Daoy (cell line): ENCODE measurements around the gene GRIK4. TPM values are rescaled to one million over a fixed set of nuclear protein-coding genes. Genes with fewer than 3 reads are reported as not detected.
A peak's percentile ranks its signal among the peaks of the same experiment; 100 is the strongest.

ENCODE experiments used
- DNase-seq: peaks from one replicate; pipeline ENCODE4 v3.0.0-alpha.2; 2015; ENCODE audit warnings: low read depth
- total RNA-seq: library from RNA; depleted of rRNA; stranded (reverse); fragments of >200 nt; shearing (Covaris generic); gene quantifications from 2 replicates; pipeline ENCODE4 v1.2.3, GENCODE V29; 2014

The GRIK4 gene
- total RNA-seq, 1 experiment from 2014 or later, result 0.11 TPM

- no peak for DNase-seq
Observed at GRCh38 chr11:120940160-120940848, 428.8 kb downstream of the GRIK4 start.

- no peak for DNase-seq
Observed at GRCh38 chr11:120941000-120941399, 429.5 kb downstream of the GRIK4 start.

DNA sequence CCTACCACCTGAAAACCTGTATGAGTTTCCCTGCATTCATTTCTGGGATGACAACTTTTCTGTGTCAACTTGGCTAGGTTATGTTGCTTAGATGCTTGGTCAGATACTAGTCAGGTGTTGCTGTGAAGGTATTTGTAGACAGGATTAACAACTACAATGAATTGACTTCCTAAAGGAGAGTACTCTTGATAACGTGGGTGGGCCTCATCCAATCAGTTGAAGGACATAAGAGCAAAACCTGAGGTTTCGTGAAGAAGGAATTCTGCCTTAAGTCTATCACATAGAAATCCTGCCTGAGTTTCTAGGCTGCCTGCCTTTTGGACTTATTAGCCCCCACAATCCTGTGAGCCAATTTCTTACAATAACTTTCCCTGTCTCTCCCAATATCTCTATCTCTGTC lies 431.2 kb downstream of the GRIK4 start:
- DNase-seq, result no peak

- no peak for DNase-seq
Observed at GRCh38 chr11:120945042-120945441, 433.5 kb downstream of the GRIK4 start.

GRCh38 chr11:120950880-120951279 lies 439.3 kb downstream of the GRIK4 start:
- DNase-seq, result no peak

DNA sequence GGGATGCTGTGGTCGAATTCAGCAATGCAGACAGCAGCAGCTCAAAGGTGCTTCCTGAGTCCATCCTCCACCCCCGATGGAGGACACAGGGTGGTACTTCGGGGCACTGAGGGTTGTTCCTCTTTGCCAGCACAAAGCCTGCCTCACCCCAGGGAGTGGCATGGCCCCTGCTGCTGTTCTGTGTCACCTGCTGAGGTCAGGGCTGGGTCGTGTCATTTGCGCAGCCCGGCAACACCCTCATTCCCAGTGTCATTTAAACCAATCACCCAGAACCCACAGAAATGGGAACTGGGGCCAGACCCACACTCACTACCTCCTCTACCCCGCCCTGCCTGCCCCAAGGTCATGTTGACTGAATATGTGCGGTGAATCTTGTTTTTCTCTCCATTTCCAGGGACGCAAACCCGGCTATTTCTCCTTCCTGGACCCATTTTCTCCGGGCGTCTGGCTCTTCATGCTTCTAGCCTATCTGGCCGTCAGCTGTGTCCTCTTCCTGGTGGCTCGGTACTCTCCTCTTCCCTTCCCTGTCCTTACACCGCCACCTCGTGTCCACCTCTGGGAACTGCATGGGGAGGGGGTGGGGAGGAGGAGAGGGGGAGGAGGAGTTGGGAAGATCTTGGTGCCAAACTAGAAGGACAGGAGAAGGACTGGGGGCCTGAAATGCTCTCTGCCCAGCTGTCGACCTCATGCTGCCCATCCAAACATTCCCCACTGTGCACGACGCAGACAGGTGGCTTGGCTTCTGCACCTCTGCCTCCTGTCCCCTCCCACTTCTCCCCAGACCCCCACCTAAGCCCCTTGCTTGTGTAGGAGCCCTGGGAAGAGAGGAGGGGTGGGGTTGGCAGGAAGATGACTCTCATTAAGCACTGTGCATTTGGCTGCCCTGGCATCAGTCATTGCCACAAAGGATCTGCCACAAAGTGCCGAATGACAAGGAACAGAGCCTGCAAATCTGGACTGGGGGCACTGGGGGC lies 441.2 kb downstream of the GRIK4 start:
- DNase-seq, result peak; percentile 84

DNA sequence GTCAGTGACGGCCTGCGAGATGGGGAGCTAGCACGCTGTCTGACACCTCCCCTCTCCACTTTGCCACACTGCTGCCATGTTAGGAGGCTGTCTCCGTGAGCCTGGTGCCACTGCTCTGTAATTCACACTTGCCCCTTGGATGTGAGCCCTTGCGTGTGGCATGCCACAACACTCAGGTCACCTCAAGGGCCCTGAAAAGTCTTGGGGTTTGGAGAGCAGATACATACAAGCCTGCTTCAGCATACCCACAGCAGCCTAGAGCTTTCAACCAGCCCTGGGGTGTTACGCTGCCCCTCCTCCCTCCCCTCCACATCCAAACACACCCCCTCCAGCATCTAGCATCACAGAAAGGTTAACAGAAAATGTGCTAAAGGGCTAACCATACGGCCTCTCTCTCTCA lies 442.8 kb downstream of the GRIK4 start:
- no peak for DNase-seq

- DNase-seq, result no peak
Observed at GRCh38 chr11:120956710-120957495, 445.4 kb downstream of the GRIK4 start.

- DNase-seq, result no peak
Observed at GRCh38 chr11:120958185-120958584, 446.6 kb downstream of the GRIK4 start.

- DNase-seq, result no peak
Observed at GRCh38 chr11:120959189-120959588, 447.6 kb downstream of the GRIK4 start.

GRCh38 chr11:120964857-120965256 lies 453.3 kb downstream of the GRIK4 start:
- DNase-seq, result no peak

GRCh38 chr11:120966840-120967239 lies 455.3 kb downstream of the GRIK4 start:
- no peak for DNase-seq

GRCh38 chr11:120969993-120970392 lies 458.4 kb downstream of the GRIK4 start:
- peak; percentile 19 for DNase-seq

- no peak for DNase-seq
Observed at GRCh38 chr11:120971825-120972224, 460.3 kb downstream of the GRIK4 start.

- DNase-seq, result no peak
Observed at GRCh38 chr11:120972621-120973020, 461.1 kb downstream of the GRIK4 start.

- DNase-seq, result no peak
Observed at GRCh38 chr11:120973501-120973900, 462.0 kb downstream of the GRIK4 start.

- DNase-seq, result no peak
Observed at GRCh38 chr11:120974466-120974865, 462.9 kb downstream of the GRIK4 start.

GRCh38 chr11:120974965-120975364 lies 463.4 kb downstream of the GRIK4 start:
- peak; percentile 74 for DNase-seq

DNA sequence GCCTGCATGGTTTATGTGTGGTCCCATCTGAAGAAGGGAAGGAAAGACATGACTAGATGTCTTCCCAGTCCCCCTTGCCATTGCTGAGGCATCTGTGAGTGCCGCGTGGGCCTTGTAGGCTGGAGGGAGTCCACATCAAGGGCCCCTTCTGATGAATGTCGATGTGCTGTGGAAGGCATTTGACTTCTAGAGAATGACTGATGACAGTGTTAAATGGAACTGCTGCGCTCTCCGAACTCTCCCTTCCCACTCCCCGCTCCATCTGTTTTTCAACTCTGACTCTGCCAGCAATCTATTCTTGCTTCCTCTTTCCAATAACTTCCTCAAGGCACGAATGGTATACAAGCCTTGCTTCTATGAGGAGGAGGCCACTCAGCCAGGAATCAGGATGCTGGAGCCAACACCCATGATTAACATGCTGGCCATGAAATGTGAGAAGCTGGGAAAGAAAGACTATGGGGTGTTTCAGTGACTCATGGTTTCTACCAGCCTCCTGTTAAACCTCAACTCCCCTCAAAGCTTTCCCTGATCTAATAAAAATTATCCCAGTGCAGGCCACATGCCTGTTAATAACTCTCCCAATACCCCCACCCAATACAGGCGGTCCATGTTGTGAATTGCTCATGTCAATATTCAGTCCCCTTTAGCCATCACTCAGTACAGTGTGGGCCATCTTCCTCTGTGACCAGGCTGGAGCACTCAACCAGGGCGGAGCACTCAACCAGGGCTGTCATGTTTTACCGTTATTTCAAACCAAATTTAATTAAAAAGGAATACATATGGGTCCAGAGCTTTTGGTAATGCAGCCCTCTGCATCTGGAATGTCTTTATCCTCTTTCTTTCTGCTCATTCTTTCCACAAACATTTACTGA lies 466.0 kb downstream of the GRIK4 start:
- DNase-seq, result peak; percentile 85

- no peak for DNase-seq
Observed at GRCh38 chr11:120978701-120979100, 467.2 kb downstream of the GRIK4 start.
